ENCODE results near the gene SFMBT1.

GRCh38 chr3:52873433-52874159 is 172.3 kb downstream of the SFMBT1 start:
- TF ChIP-seq CTCF (IDR thresholded peaks at IDR 0.05; ENCODE audit: borderline replicate concordance, extremely low read depth, low read length, poor library complexity, severe bottlenecking) (no peak), EZH2 (IDR thresholded peaks at IDR 0.05; ENCODE audit: borderline replicate concordance, low read depth, low read length, severe bottlenecking) (no peak)

All from DND-41 (cell line).